Measurements from ENCODE around the gene CCL27. TPM values are rescaled to one million over a fixed set of nuclear protein-coding genes. Genes with fewer than 3 reads are reported as not detected.

CCL27 gene
- total RNA-seq, 1 donor from 2014 or later, result 0.52 TPM

- H3K27me3 ChIP-seq (ENCODE audit: insufficient read depth, low read length), result no peaks in the 10 kb centered on the region
- Mint-ChIP-seq H3K27ac (ENCODE audit: unreplicated experiment) (no peak overlapping the region), H3K4me3 (ENCODE audit: unreplicated experiment) (no peak overlapping the region), H3K4me1 (ENCODE audit: low read depth, unreplicated experiment) (no peaks in the 10 kb centered on the region), H3K36me3 (ENCODE audit: low read depth, unreplicated experiment) (peaks cover 26% of the 10 kb centered on the region), H3K27me3 (ENCODE audit: low read depth, unreplicated experiment) (peaks cover 23% of the 10 kb centered on the region), H3K9me3 (ENCODE audit: unreplicated experiment) (peaks cover 8% of the 10 kb centered on the region)
- no peaks in the 10 kb centered on the region for H3K36me3 ChIP-seq (ENCODE audit: insufficient read depth, low read length)
- TF ChIP-seq CTCF (IDR thresholded peaks at IDR 0.05; ENCODE audit: insufficient read depth, low read depth, low read length) (no peak), EZH2 (IDR thresholded peaks at IDR 0.05; ENCODE audit: insufficient read depth, low read length) (no peak)
- no peak overlapping the region for H3K4me3 ChIP-seq (ENCODE audit: insufficient read depth, low read depth, low read length)
- no peak overlapping the region for H2AFZ ChIP-seq (ENCODE audit: low read depth, low read length)
- H3K4me1 ChIP-seq (ENCODE audit: insufficient read depth, low read length), result no peaks in the 10 kb centered on the region
- no peaks in the 10 kb centered on the region for H3K9me3 ChIP-seq (ENCODE audit: insufficient read depth, low read depth, low read length)
- no peaks in the 10 kb centered on the region for H4K20me1 ChIP-seq (ENCODE audit: insufficient read depth, low read length)
- no peaks in the 10 kb centered on the region for H3K79me2 ChIP-seq (ENCODE audit: insufficient read depth, low read length)
- no peak overlapping the region for H3K27ac ChIP-seq (ENCODE audit: low read depth, low read length)
- FAIRE-seq (no peak), DNase-seq (ENCODE audit: low read depth) (no peak)
- no peak overlapping the region for H3K4me2 ChIP-seq (ENCODE audit: low read length)
- H3K9ac ChIP-seq (ENCODE audit: low read length), result no peak overlapping the region
Observed at GRCh38 chr9:34686231-34686630, 23.8 kb upstream of the CCL27 start.

- DNase-seq (ENCODE audit: low read depth) (no peak), FAIRE-seq (no peak)
- no peaks in the 10 kb centered on the region for H3K9me3 ChIP-seq (ENCODE audit: insufficient read depth, low read depth, low read length)
- no peaks in the 10 kb centered on the region for H3K4me1 ChIP-seq (ENCODE audit: insufficient read depth, low read length)
- H3K36me3 ChIP-seq (ENCODE audit: insufficient read depth, low read length), result no peaks in the 10 kb centered on the region
- Mint-ChIP-seq H3K36me3 (ENCODE audit: low read depth, unreplicated experiment) (peaks cover 29% of the 10 kb centered on the region), H3K9me3 (ENCODE audit: unreplicated experiment) (peaks cover 8% of the 10 kb centered on the region), H3K27me3 (ENCODE audit: low read depth, unreplicated experiment) (peaks cover 23% of the 10 kb centered on the region), H3K27ac (ENCODE audit: unreplicated experiment) (no peak overlapping the region), H3K4me3 (ENCODE audit: unreplicated experiment) (no peak overlapping the region), H3K4me1 (ENCODE audit: low read depth, unreplicated experiment) (no peaks in the 10 kb centered on the region)
- H3K79me2 ChIP-seq (ENCODE audit: insufficient read depth, low read length), result no peaks in the 10 kb centered on the region
- H3K4me3 ChIP-seq (ENCODE audit: insufficient read depth, low read depth, low read length), result no peak overlapping the region
- no peaks in the 10 kb centered on the region for H3K27me3 ChIP-seq (ENCODE audit: insufficient read depth, low read length)
- no peaks in the 10 kb centered on the region for H4K20me1 ChIP-seq (ENCODE audit: insufficient read depth, low read length)
- no peak overlapping the region for H3K27ac ChIP-seq (ENCODE audit: low read depth, low read length)
- H2AFZ ChIP-seq (ENCODE audit: low read depth, low read length), result no peak overlapping the region
- no peak overlapping the region for H3K9ac ChIP-seq (ENCODE audit: low read length)
- TF ChIP-seq EZH2 (IDR thresholded peaks at IDR 0.05; ENCODE audit: insufficient read depth, low read length) (no peak), CTCF (IDR thresholded peaks at IDR 0.05; ENCODE audit: insufficient read depth, low read depth, low read length) (no peak)
- no peak overlapping the region for H3K4me2 ChIP-seq (ENCODE audit: low read length)
Observed at GRCh38 chr9:34685591-34685990, 23.1 kb upstream of the CCL27 start.

- H3K27me3 Mint-ChIP-seq (ENCODE audit: low read depth, unreplicated experiment), result peaks cover 22% of the 10 kb centered on the region
- Histone ChIP-seq H3K27ac (ENCODE audit: low read depth, low read length) (no peak overlapping the region), H3K4me3 (ENCODE audit: insufficient read depth, low read depth, low read length) (no peak overlapping the region), H2AFZ (ENCODE audit: low read depth, low read length) (no peak overlapping the region), H3K4me2 (ENCODE audit: low read length) (no peak overlapping the region), H3K4me1 (ENCODE audit: insufficient read depth, low read length) (no peaks in the 10 kb centered on the region), H3K27me3 (ENCODE audit: insufficient read depth, low read length) (no peaks in the 10 kb centered on the region), H3K36me3 (ENCODE audit: insufficient read depth, low read length) (no peaks in the 10 kb centered on the region), H3K9me3 (ENCODE audit: insufficient read depth, low read depth, low read length) (no peaks in the 10 kb centered on the region), H3K79me2 (ENCODE audit: insufficient read depth, low read length) (no peaks in the 10 kb centered on the region), H3K9ac (ENCODE audit: low read length) (no peak overlapping the region), H4K20me1 (ENCODE audit: insufficient read depth, low read length) (no peaks in the 10 kb centered on the region)
- no peak overlapping the region for H3K27ac Mint-ChIP-seq (ENCODE audit: unreplicated experiment)
- H3K4me1 Mint-ChIP-seq (ENCODE audit: low read depth, unreplicated experiment), result no peaks in the 10 kb centered on the region
- peaks cover 8% of the 10 kb centered on the region for H3K9me3 Mint-ChIP-seq (ENCODE audit: unreplicated experiment)
- DNase-seq (ENCODE audit: low read depth) (no peak), FAIRE-seq (no peak)
- TF ChIP-seq CTCF (IDR thresholded peaks at IDR 0.05; ENCODE audit: insufficient read depth, low read depth, low read length) (no peak), EZH2 (IDR thresholded peaks at IDR 0.05; ENCODE audit: insufficient read depth, low read length) (no peak)
- peaks cover 29% of the 10 kb centered on the region for H3K36me3 Mint-ChIP-seq (ENCODE audit: low read depth, unreplicated experiment)
- H3K4me3 Mint-ChIP-seq (ENCODE audit: unreplicated experiment), result no peak overlapping the region
Observed at GRCh38 chr9:34684816-34685215, 22.4 kb upstream of the CCL27 start.

Measured in astrocyte (in vitro differentiated cells and primary cell).